ENCODE data around the gene CRYGB.

DNA sequence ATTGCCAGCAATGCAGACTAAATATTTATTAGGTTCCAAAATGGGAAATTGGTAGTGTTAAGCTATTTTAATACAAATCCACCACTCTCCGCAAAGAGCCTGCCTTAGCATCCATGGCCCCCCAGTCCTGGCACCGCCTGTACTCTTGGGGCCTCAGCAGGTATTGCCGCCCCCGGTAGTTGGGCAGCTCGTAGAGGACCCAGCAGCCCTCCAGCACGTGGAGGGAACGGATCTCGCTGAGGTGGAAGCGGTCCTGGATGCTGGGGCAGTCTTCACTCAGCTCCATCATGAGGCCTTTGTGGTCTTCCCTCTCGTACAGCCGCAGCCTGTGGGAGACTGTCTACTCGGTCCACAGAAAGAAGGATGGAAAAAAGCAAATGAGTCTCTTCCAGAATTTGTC lies 17.8 kb downstream of the CRYGB start:
- TF ChIP-seq CTCF (IDR thresholded peaks at IDR 0.05; ENCODE audit: insufficient read depth, low read length, poor library complexity, severe bottlenecking): no peak
- no peak for TF ChIP-seq EZH2phosphoT487 (conservative IDR thresholded peaks at IDR 0.05; ENCODE audit: low read length)

All from SU-DHL-6 (cell line).